B cell (primary cell): Measurements from ENCODE around the gene JMJD4. TPM values are rescaled to one million over a fixed set of nuclear protein-coding genes. Genes with fewer than 3 reads are reported as not detected.

Source experiments
- ATAC-seq: fragments of 200-7000 bp; cut with Tn5 transposase; one replicate; pipeline ENCODE4 v1.10.0; 2021; ENCODE audit warnings: low read depth, mild to moderate bottlenecking, moderate number of reproducible peaks, moderate library complexity
- CTCF ChIA-PET: fragments of 350-600 bp; sonication (Branson Sonifier 250); formaldehyde crosslinking; loops from one replicate; lab custom pipeline; 2021; ENCODE audit warnings: antibody characterized with exemption, inconsistent platforms; lab: Charles Lee
- POLR2A ChIA-PET: fragments of 350-600 bp; sonication (Branson Sonifier 250); formaldehyde crosslinking; loops from one replicate; lab custom pipeline; 2021; ENCODE audit warnings: antibody characterized with exemption; lab: Charles Lee
- DNase-seq: peaks from one replicate; pipeline ENCODE4 v3.0.0; 2013
- H2AFZ ChIP-seq: 2 replicates; pipeline ENCODE4 v1.6.1; 2012; ENCODE audit warnings: mild to moderate bottlenecking, low read depth, low read length; ENCODE audit not compliant: insufficient read depth, poor library complexity, severe bottlenecking
- H3K27ac ChIP-seq, 2 donors: 1 replicate in 1 of 2; 2 replicates in 1 of 2; pipeline ENCODE4 v1.5.1; 2012 to 2013; ENCODE audit warnings: low read length in 2 of 2, mild to moderate bottlenecking in 2 of 2, moderate library complexity in 1 of 2
- H3K27me3 ChIP-seq, 4 experiments: fragments of 200-600 bp in 1 of 4; sonication (generic) in 1 of 4; replicated peaks in 1 of 4; 1 replicate in 2 of 4; 2 replicates in 2 of 4; pipeline versions ENCODE4 v1.6.1 to v1.7.0; 2013 to 2016; ENCODE audit warnings: low read length in 3 of 4, mild to moderate bottlenecking in 2 of 4, mixed read lengths in 1 of 4, moderate library complexity in 1 of 4; ENCODE audit not compliant: insufficient read depth in 4 of 4, control insufficient read depth in 3 of 4; ENCODE audit errors: control extremely low read depth in 1 of 4
- H3K36me3 ChIP-seq, 2 experiments: replicated peaks in 1 of 2; 1 replicate in 1 of 2; 2 replicates in 1 of 2; pipeline versions ENCODE4 v1.6.1 to v1.7.1; 2013; ENCODE audit warnings: low read length in 1 of 2; ENCODE audit not compliant: insufficient read depth in 2 of 2, control insufficient read depth in 1 of 2; ENCODE audit errors: control extremely low read depth in 1 of 2, extremely low read depth in 1 of 2
- H3K4me1 ChIP-seq, 2 donors: fragments of 200-600 bp in 1 of 2; sonication (generic) in 1 of 2; 1 replicate in 1 of 2; 2 replicates in 1 of 2; pipeline versions ENCODE4 v1.5.1 to v1.6.1; 2013 to 2017; ENCODE audit warnings: low read length in 2 of 2; ENCODE audit not compliant: control insufficient read depth in 2 of 2, insufficient read depth in 2 of 2
- H3K4me2 ChIP-seq: replicated peaks from 2 replicates; pipeline ENCODE3; 2012; ENCODE audit warnings: mild to moderate bottlenecking, low read depth, low read length; ENCODE audit not compliant: poor library complexity, severe bottlenecking
- H3K4me3 ChIP-seq, 5 experiments: fragments of 200-600 bp in 1 of 5; sonication (generic) in 1 of 5; 1 replicate in 3 of 5; 2 replicates in 2 of 5; pipeline versions ENCODE4 v1.5.1 to v1.7.0; 2011 to 2016; ENCODE audit warnings: low read length in 4 of 5, mild to moderate bottlenecking in 4 of 5, low read depth in 2 of 5, control low read depth in 1 of 5, moderate library complexity in 1 of 5; ENCODE audit not compliant: insufficient read depth in 1 of 5; ENCODE audit errors: control extremely low read depth in 1 of 5, extremely low read depth in 1 of 5
- H3K79me2 ChIP-seq: fragments of 200-600 bp; sonication (generic); one replicate; pipeline ENCODE4 v1.6.0; 2016; ENCODE audit warnings: low read length; ENCODE audit not compliant: control insufficient read depth, insufficient read depth
- H3K9ac ChIP-seq: fragments of 200-600 bp; sonication (generic); 2 replicates; pipeline ENCODE4 v1.6.1; 2017; ENCODE audit warnings: mild to moderate bottlenecking, low read length, moderate library complexity
- H3K9me3 ChIP-seq, 3 donors: one replicate each; pipeline versions ENCODE4 v1.6.1 to v1.7.1; 2013; ENCODE audit warnings: low read length in 2 of 3; ENCODE audit not compliant: control insufficient read depth in 2 of 3, insufficient read depth in 1 of 3; ENCODE audit errors: control extremely low read depth in 1 of 3
- H4K20me1 ChIP-seq: 2 replicates; pipeline ENCODE4 v1.6.0; 2012; ENCODE audit warnings: mild to moderate bottlenecking, low read length; ENCODE audit not compliant: insufficient read depth, control insufficient read depth, poor library complexity, severe bottlenecking
- H3K27ac Mint-ChIP-seq: one replicate; pipeline ENCODE4 v1.8.0; 2021; ENCODE audit warnings: mixed read lengths
- H3K27me3 Mint-ChIP-seq: one replicate; pipeline ENCODE4 v1.8.0; 2021; ENCODE audit warnings: mixed read lengths
- H3K4me1 Mint-ChIP-seq: one replicate; pipeline ENCODE4 v1.8.0; 2021; ENCODE audit warnings: mixed read lengths
- H3K4me3 Mint-ChIP-seq: one replicate; pipeline ENCODE4 v1.8.0; 2021; ENCODE audit warnings: mixed read lengths
- H3K9me3 Mint-ChIP-seq: one replicate; pipeline ENCODE4 v1.8.0; 2022; ENCODE audit warnings: mixed read lengths; ENCODE audit not compliant: insufficient read depth
- CTCF ChIP-seq: fragments of 200-600 bp; IDR thresholded peaks from one replicate; pipeline ENCODE4 v1.8.0; 2022; ENCODE audit warnings: antibody characterized with exemption, mild to moderate bottlenecking
- EZH2 ChIP-seq: IDR thresholded peaks from 2 replicates; pipeline ENCODE4 v1.6.1; 2012; ENCODE audit warnings: borderline replicate concordance, low read depth, mild to moderate bottlenecking, moderate library complexity, low read length; ENCODE audit not compliant: insufficient read depth, poor library complexity, severe bottlenecking
- WGBS: methylation state at CpG from one replicate; pipeline ENCODE4 v1.1.5; 2013; ENCODE audit warnings: missing lambda C conversion rate; ENCODE audit not compliant: insufficient coverage; 5-methylcytosine and 5-hydroxymethylcytosine counted together
- intact Hi-C: fragments of 100-400 bp; cut with micrococcal nuclease; formaldehyde crosslinking; loops from one replicate; pipeline ENCODE4 v1.10.0; 2022
- polyA plus RNA-seq: library from polyadenylated mRNA; depleted of rRNA; stranded (reverse); fragments of >200 nt; gene quantifications from 2 replicates; pipeline ENCODE4 v1.2.3, GENCODE V29; 2012
- total RNA-seq, 2 donors: library from RNA; stranded (reverse); fragments of 120-200 nt in 1 of 2; gene quantifications; 1 replicate in 1 of 2; 2 replicates in 1 of 2; pipeline versions ENCODE4 v1.2.3 to v1.2.4, GENCODE V29; 2013 to 2022

JMJD4 gene
- total and polyA plus RNA-seq, 2 donors (not counting 1 experiment from before 2014, with no cell fraction given) = 29.9 to 30.6 TPM

DNA sequence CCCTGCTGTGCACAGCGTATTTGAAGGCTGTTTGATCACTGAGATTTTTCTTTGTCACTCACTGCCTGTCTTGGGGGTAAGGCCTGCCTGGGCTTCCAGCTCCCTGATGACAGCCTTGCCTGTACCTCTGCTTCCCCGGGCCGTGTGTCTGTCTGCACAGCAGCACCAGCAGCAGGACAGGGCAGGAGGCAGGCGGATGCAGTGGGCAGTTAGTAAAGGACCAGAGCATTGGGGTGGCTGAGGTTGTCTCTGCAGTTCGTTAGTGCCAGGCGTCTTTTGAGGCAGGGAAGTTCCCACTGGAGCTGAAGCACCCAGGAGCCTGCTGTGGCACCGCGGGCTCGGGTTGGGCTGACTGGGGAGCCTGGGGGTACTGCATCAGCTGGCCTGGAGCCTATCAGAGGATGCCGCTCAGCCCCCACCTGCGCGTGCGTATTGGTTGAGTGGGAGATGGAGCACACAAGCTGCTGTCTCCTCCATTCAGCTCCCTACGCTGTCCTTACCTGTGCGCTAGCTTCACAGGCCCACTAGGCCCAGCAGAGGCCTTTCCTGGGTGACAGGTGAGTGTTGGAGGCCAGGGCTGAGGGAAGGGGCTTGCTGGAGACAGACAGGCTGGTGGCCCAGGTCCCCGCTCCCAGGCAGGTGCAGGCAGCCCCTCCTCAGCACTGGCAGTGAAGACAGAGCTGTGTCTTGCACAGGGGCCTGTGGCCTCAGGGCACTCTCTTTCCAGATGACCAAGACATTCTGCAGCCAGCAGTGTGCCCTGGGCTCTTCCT is 28.3 kb upstream of the JMJD4 start:
- WGBS = 92% methylated on average over 12 of the region's 16 CpGs
- Mint-ChIP-seq H3K9me3 (no peaks in the 10 kb centered on the region), H3K4me1 (peaks cover 22% of the 10 kb centered on the region), H3K27me3 (no peaks in the 10 kb centered on the region), H3K4me3 (no peak overlapping the region), H3K27ac (no peak overlapping the region)
- Histone ChIP-seq H3K79me2 (peaks cover 15% of the 10 kb centered on the region), H3K9me3 (no peaks in the 10 kb centered on the region), H3K4me2 (no peak overlapping the region), H4K20me1 (peaks cover 35% of the 10 kb centered on the region), H3K9ac (no peak overlapping the region), H3K27ac (no peak overlapping the region), H3K36me3 (peaks cover 0 to 47% of the 10 kb centered on the region in 2 experiments), H3K27me3 (no peaks in the 10 kb centered on the region), H3K4me1 (peaks cover 3 to 23% of the 10 kb centered on the region in 2 donors), H2AFZ (no peak overlapping the region), H3K4me3 (no peak overlapping the region)
- intact Hi-C loops = no loop called here
- POLR2A ChIA-PET = no interaction called here
- DNase-seq (no peak), ATAC-seq (no peak)
- CTCF ChIA-PET = interaction anchor here (1.0 to 6.5 kb wide), 7 partner anchors 12 to 752 kb away, joined by 3 to 45 read pairs (median 4); no protein-coding TSS in a partner anchor
- TF ChIP-seq EZH2 (no peak), CTCF (no peak)

DNA sequence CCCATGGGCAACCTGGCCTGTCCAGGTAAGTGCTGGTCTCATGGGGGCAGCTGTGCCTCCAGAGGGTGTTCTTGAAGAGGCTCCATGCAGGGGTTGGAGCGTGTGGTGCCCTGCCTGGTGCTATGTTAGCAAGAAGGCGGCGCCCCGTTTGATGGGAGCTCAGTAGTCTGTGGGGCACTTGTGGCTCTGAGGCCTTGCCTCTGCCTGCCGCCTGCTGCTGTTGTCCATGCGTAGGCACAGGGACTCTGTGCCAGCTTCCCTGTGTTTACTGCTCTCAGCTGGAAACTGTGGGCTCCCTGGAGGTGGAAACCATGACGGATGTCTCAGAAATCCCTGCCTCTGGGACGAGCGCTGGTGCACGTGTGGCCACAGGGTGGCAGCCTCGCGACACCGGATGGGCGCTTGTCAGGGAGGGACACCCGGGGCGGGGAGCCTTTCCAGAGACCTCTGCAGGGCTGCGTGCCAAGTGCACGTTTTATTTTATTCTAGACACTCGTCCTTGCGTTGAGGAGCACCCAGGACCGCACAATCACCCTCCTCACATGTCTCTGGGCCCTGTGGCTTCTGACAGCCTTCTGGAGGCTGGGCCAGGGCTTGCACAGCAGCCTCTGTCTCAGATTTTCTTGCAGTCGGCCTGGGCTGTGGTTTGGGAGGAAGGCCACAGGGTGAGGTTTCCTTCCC is 27.3 kb upstream of the JMJD4 start:
- Histone ChIP-seq H3K4me2 (peak overlapping the region; percentile 39), H4K20me1 (peaks cover 35% of the 10 kb centered on the region), H2AFZ (no peak overlapping the region), H3K4me1 (peaks cover 3 to 23% of the 10 kb centered on the region in 2 donors), H3K9ac (no peak overlapping the region), H3K79me2 (peaks cover 15% of the 10 kb centered on the region), H3K9me3 (no peaks in the 10 kb centered on the region), H3K4me3 (no peak overlapping the region), H3K27me3 (no peaks in the 10 kb centered on the region), H3K27ac (no peak overlapping the region), H3K36me3 (peaks cover 0 to 45% of the 10 kb centered on the region in 2 experiments)
- ATAC-seq = peak; percentile 94
- CTCF ChIA-PET = interaction anchor here (0.7 to 6.5 kb wide), 15 partner anchors 8 to 753 kb away, joined by 3 to 45 read pairs (median 4); no protein-coding TSS in a partner anchor
- no peaks in the 10 kb centered on the region for H3K27me3 Mint-ChIP-seq
- H3K9me3 Mint-ChIP-seq = no peaks in the 10 kb centered on the region
- intact Hi-C loops = loop anchor here (1.0 kb wide), 2 partner anchors 26 to 192 kb away; no protein-coding TSS in a partner anchor
- POLR2A ChIA-PET = no interaction called here
- TF ChIP-seq CTCF (peak; percentile 89), EZH2 (no peak)
- WGBS = 19% methylated on average over 21 of the region's 22 CpGs
- H3K27ac Mint-ChIP-seq = no peak overlapping the region
- DNase-seq = peak; percentile 79
- no peak overlapping the region for H3K4me3 Mint-ChIP-seq
- peaks cover 19% of the 10 kb centered on the region for H3K4me1 Mint-ChIP-seq
